ENCODE measurements around the gene CCNB2. TPM values are rescaled to one million over a fixed set of nuclear protein-coding genes. Genes with fewer than 3 reads are reported as not detected.

Gene CCNB2
- total and polyA plus RNA-seq, 10 of the 15 experiments (the other 5 are each of a cell fraction or from before 2014, with no cell fraction given) = 74.1 to 211 (median 103) TPM

DNA sequence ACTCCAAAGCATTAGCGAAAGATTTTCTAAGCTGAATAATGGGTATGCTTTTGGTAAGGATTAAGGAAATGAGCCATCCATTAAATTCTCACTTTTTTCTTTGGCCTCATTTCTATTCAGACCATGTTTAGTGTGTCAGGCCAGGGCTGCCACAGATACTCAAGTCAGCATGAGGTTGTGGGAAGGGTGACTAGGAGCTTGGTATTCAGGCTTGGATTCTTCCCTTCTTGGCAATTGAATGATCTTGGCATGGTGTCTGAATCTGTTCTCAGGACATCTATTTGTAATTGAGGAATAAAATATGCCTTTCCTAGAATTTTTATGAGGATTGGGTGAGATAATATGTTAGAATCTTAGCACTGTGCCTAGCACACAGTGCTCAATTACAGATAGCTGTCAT, 11.2 kb downstream of the CCNB2 start:
- Histone ChIP-seq H3K27me3 (replicated peaks in 1 of 2; ENCODE audit: control insufficient read depth in 2 of 2, insufficient read depth in 2 of 2, low read length in 1 of 2) (no peaks in the 10 kb centered on the region), H3K27ac (ENCODE audit: control insufficient read depth, insufficient read depth) (no peak overlapping the region), H3K4me3 (no peak overlapping the region), H3K9me3 (replicated peaks; ENCODE audit: control insufficient read depth, insufficient read depth, low read length) (no peaks in the 10 kb centered on the region), H3K4me1 (ENCODE audit: control insufficient read depth, insufficient read depth, low read length) (no peaks in the 10 kb centered on the region), H2AFZ (ENCODE audit: control insufficient read depth, low read depth, low read length) (no peak overlapping the region), H3K9ac (ENCODE audit: control insufficient read depth, insufficient read depth, low read length) (no peak overlapping the region), H3K4me2 (ENCODE audit: control insufficient read depth, insufficient read depth) (no peak overlapping the region), H4K20me1 (ENCODE audit: control insufficient read depth, insufficient read depth) (no peaks in the 10 kb centered on the region), H3K79me2 (ENCODE audit: control insufficient read depth, insufficient read depth, low read length) (no peaks in the 10 kb centered on the region; the same call in 1 of the 2 replicates), H3K36me3 (ENCODE audit: control insufficient read depth in 2 of 2, insufficient read depth in 2 of 2, low read length in 1 of 2) (peaks cover 20 to 44% of the 10 kb centered on the region in 2 experiments)
- ChIA-PET RAD21 (ENCODE audit: unreplicated experiment) (no interaction called here), SMC1A (ENCODE audit: uncharacterized antibody, unreplicated experiment) (interaction anchor here (3.3 kb wide), 1 partner anchor 10 kb away, joined by 11 read pairs; no protein-coding TSS in a partner anchor), POLR2A (interaction anchor here (1.0 kb wide), 1 partner anchor 9 kb away, joined by 5 read pairs; no protein-coding TSS in a partner anchor), CTCF (interaction anchor here (1.0 to 1.4 kb wide), 3 partner anchors 10 to 376 kb away, joined by 3 to 6 read pairs (median 3); no protein-coding TSS in a partner anchor)
- no peak for FAIRE-seq
- no peak for ATAC-seq
- intact Hi-C loops (cut with micrococcal nuclease; ENCODE audit: unreplicated experiment) = no loop called here
- DNase-seq (ENCODE audit: low read depth, low spot score) = no peak
- in situ Hi-C loops (cut with MboI) = no loop called here
- no TSS peak for BruUV-seq (replicated peaks)
- 100% methylated on average over 1 of the region's 1 CpG for WGBS (ENCODE audit: insufficient coverage, insufficient replicate concordance, low lambda C conversion rate, missing lambda C conversion rate)
- TF ChIP-seq PBX3 (IDR thresholded peaks at IDR 0.05; ENCODE audit: insufficient replicate concordance, low read depth, low read length) (no peak), CBX3 (IDR thresholded peaks at IDR 0.05; ENCODE audit: borderline replicate concordance, low read depth) (no peak), KAT2A (conservative IDR thresholded peaks at IDR 0.05; ENCODE audit: control insufficient read depth, low read depth, low read length) (no peak), NBN (IDR thresholded peaks at IDR 0.05) (no peak), ZBTB4 (CRISPR knock-in tag; IDR thresholded peaks at IDR 0.05) (no peak), CHD2 (IDR thresholded peaks at IDR 0.05; ENCODE audit: borderline replicate concordance, low read depth, low read length) (no peak), CHD1 (IDR thresholded peaks at IDR 0.05; ENCODE audit: low read depth, low read length) (no peak), IRF5 (IDR thresholded peaks at IDR 0.05; ENCODE audit: borderline replicate concordance) (no peak), LARP7 (IDR thresholded peaks at IDR 0.05) (no peak)
- TF ChIP-seq, protein P1, sequence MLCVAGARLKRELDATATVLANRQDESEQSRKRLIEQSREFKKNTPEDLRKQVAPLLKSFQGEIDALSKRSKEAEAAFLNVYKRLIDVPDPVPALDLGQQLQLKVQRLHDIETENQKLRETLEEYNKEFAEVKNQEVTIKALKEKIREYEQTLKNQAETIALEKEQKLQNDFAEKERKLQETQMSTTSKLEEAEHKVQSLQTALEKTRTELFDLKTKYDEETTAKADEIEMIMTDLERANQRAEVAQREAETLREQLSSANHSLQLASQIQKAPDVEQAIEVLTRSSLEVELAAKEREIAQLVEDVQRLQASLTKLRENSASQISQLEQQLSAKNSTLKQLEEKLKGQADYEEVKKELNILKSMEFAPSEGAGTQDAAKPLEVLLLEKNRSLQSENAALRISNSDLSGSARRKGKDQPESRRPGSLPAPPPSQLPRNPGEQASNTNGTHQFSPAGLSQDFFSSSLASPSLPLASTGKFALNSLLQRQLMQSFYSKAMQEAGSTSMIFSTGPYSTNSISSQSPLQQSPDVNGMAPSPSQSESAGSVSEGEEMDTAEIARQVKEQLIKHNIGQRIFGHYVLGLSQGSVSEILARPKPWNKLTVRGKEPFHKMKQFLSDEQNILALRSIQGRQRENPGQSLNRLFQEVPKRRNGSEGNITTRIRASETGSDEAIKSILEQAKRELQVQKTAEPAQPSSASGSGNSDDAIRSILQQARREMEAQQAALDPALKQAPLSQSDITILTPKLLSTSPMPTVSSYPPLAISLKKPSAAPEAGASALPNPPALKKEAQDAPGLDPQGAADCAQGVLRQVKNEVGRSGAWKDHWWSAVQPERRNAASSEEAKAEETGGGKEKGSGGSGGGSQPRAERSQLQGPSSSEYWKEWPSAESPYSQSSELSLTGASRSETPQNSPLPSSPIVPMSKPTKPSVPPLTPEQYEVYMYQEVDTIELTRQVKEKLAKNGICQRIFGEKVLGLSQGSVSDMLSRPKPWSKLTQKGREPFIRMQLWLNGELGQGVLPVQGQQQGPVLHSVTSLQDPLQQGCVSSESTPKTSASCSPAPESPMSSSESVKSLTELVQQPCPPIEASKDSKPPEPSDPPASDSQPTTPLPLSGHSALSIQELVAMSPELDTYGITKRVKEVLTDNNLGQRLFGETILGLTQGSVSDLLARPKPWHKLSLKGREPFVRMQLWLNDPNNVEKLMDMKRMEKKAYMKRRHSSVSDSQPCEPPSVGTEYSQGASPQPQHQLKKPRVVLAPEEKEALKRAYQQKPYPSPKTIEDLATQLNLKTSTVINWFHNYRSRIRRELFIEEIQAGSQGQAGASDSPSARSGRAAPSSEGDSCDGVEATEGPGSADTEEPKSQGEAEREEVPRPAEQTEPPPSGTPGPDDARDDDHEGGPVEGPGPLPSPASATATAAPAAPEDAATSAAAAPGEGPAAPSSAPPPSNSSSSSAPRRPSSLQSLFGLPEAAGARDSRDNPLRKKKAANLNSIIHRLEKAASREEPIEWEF (IDR thresholded peaks at IDR 0.05; ENCODE audit: insufficient replicate concordance, low read depth, low read length) = no peak

Data from GM12878 (cell line).